ENCODE data around the gene ELOVL6.
"Not testable (repeated sequence)": the region's sequence is repeated elsewhere in the genome, so short reads cannot be mapped to it uniquely, and the experiment has no call there.

The ELOVL6 gene

GRCh38 chr4:110157166-110157565 lies 41.2 kb downstream of the ELOVL6 start:
- not testable (repeated sequence) for DNase-seq

GRCh38 chr4:110156442-110156841 lies 42.0 kb downstream of the ELOVL6 start:
- DNase-seq: no peak

- DNase-seq: no peak
These were observed 42.8 kb downstream of the ELOVL6 start for GRCh38 chr4:110155654-110156053.

GRCh38 chr4:110154582-110154981 lies 43.8 kb downstream of the ELOVL6 start:
- no peak for DNase-seq

GRCh38 chr4:110152386-110152785 lies 46.0 kb downstream of the ELOVL6 start:
- no peak for DNase-seq

- DNase-seq: no peak
These were observed 49.3 kb downstream of the ELOVL6 start for GRCh38 chr4:110149089-110149488.

GRCh38 chr4:110142461-110142860 lies 56.0 kb downstream of the ELOVL6 start:
- no peak for DNase-seq

GRCh38 chr4:110139815-110140214 lies 58.6 kb downstream of the ELOVL6 start:
- no peak for DNase-seq

GRCh38 chr4:110139111-110139510 lies 59.3 kb downstream of the ELOVL6 start:
- DNase-seq: no peak

GRCh38 chr4:110138551-110138950 lies 59.9 kb downstream of the ELOVL6 start:
- no peak for DNase-seq

GRCh38 chr4:110137829-110138228 lies 60.6 kb downstream of the ELOVL6 start:
- no peak for DNase-seq

GRCh38 chr4:110135523-110135922 lies 62.9 kb downstream of the ELOVL6 start:
- DNase-seq: no peak

GRCh38 chr4:110135076-110135475 lies 63.3 kb downstream of the ELOVL6 start:
- no peak for DNase-seq

- DNase-seq: no peak
These were observed 64.0 kb downstream of the ELOVL6 start for GRCh38 chr4:110134269-110134869.

- DNase-seq: no peak
These were observed 65.3 kb downstream of the ELOVL6 start for GRCh38 chr4:110132816-110133719.

GRCh38 chr4:110131916-110132315 lies 66.5 kb downstream of the ELOVL6 start:
- no peak for DNase-seq

- no peak for DNase-seq
These were observed 67.6 kb downstream of the ELOVL6 start for GRCh38 chr4:110130576-110131358.

- no peak for DNase-seq
These were observed 68.9 kb downstream of the ELOVL6 start for GRCh38 chr4:110129544-110129943.

GRCh38 chr4:110128472-110128919 lies 69.9 kb downstream of the ELOVL6 start:
- DNase-seq: no peak

GRCh38 chr4:110128029-110128428 lies 70.4 kb downstream of the ELOVL6 start:
- no peak for DNase-seq

GRCh38 chr4:110124711-110125110 lies 73.7 kb downstream of the ELOVL6 start:
- no peak for DNase-seq

- no peak for DNase-seq
These were observed 76.2 kb downstream of the ELOVL6 start for GRCh38 chr4:110122201-110122600.

GRCh38 chr4:110120506-110120905 lies 77.9 kb downstream of the ELOVL6 start:
- DNase-seq: no peak

All from left hindlimb (tissue), 1 donor.